Diencephalon (tissue), 1 donor: Measurements from ENCODE around the gene PCCA. TPM values are rescaled to one million over a fixed set of nuclear protein-coding genes. Genes with fewer than 3 reads are reported as not detected.

Source experiments
- small RNA-seq: library from RNA; depleted of rRNA; stranded (forward); fragments of <200 nt; gene quantifications from one replicate; pipeline ENCODE3, GENCODE V24; 2014
- total RNA-seq: library from RNA; depleted of rRNA; stranded (reverse); fragments of >200 nt; gene quantifications from one replicate; pipeline ENCODE4 v1.2.3, GENCODE V29; 2014

PCCA gene, protein sequence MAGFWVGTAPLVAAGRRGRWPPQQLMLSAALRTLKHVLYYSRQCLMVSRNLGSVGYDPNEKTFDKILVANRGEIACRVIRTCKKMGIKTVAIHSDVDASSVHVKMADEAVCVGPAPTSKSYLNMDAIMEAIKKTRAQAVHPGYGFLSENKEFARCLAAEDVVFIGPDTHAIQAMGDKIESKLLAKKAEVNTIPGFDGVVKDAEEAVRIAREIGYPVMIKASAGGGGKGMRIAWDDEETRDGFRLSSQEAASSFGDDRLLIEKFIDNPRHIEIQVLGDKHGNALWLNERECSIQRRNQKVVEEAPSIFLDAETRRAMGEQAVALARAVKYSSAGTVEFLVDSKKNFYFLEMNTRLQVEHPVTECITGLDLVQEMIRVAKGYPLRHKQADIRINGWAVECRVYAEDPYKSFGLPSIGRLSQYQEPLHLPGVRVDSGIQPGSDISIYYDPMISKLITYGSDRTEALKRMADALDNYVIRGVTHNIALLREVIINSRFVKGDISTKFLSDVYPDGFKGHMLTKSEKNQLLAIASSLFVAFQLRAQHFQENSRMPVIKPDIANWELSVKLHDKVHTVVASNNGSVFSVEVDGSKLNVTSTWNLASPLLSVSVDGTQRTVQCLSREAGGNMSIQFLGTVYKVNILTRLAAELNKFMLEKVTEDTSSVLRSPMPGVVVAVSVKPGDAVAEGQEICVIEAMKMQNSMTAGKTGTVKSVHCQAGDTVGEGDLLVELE
- 219 TPM for total RNA-seq

DNA sequence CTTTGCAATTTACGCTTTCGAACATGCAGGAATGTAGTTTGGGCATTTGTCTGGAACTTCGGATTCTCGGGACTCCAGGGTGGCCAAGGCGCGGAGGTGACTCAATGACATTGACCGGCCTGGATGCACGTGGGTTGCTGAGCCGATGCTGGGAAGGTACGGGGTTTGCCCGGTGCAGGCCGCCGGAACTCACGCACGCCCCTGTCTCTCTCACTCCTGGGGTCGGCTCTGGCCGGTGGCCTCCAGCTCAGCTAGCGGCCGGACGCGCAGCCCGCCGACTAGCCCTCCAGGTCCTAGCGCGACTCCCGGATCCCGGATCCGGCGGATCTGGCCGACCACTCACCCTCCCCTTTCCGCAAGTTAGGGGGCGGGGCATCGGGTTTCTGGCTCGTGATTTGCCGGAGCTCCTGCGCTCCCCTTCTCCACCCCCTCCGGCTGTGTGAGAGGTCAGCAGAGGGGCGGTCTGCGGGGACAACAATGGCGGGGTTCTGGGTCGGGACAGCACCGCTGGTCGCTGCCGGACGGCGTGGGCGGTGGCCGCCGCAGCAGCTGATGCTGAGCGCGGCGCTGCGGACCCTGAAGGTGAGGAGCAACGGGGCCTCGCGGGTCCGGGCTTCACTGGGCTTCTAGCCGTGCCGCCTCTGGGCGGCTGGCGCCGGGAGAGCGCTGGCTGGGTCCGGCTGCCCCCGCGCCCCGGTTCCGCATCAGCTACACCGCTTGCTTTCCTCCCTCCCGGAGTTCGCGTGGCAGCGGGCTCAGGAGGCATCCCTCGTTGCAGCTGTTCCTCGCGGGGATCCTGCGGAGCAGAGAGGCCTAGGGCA lies at the start of gene PCCA:
Gene PCCA, plus strand, starts transcription at position 450 of the 821 bp plus-strand sequence. Its CDS starts 28 bp downstream, at position 478.

Small RNAs within 50 kb of the gene (small RNA-seq; reads per million reads assigned to genes)
- not detected for gene AL356575.1

Other genes with a start within 250 kb of the PCCA start
- 8.8 TPM for gene ZIC5, start 117.3 kb upstream of the PCCA start, total RNA-seq
- 21.7 TPM for gene ZIC2, start 107.3 kb upstream of the PCCA start, total RNA-seq